RWPE2 (cell line): ENCODE results near the gene TACC2.

ENCODE experiments used
- ATAC-seq: fragments of 200-7000 bp; cut with Tn5 transposase; 3 replicates; pipeline ENCODE4 v1.9.1; 2021; ENCODE audit warnings: low read depth
- DNase-seq: peaks from one replicate; pipeline ENCODE4 v3.0.0-alpha.2; 2020; ENCODE audit warnings: low spot score
- H3K27ac ChIP-seq: fragments of 450-650 bp; 2 replicates; pipeline ENCODE4 v1.5.1; 2017; ENCODE audit warnings: mild to moderate bottlenecking; ENCODE audit not compliant: poor library complexity, severe bottlenecking
- H3K27me3 ChIP-seq: fragments of 250-450 bp; sonication (Bioruptor Pico); 2 replicates; pipeline ENCODE4 v1.5.1; 2021; ENCODE audit warnings: mild to moderate bottlenecking, moderate library complexity; ENCODE audit not compliant: insufficient read depth, poor library complexity, severe bottlenecking
- H3K36me3 ChIP-seq: fragments of 250-450 bp; sonication (Bioruptor Pico); 2 replicates; pipeline ENCODE4 v1.5.1; 2020; ENCODE audit warnings: low read depth, mild to moderate bottlenecking, moderate library complexity
- H3K4me1 ChIP-seq: fragments of 250-450 bp; sonication (Bioruptor Pico); 2 replicates; pipeline ENCODE4 v1.5.1; 2021; ENCODE audit warnings: mild to moderate bottlenecking, moderate library complexity; ENCODE audit not compliant: insufficient read depth, poor library complexity, severe bottlenecking
- H3K4me3 ChIP-seq: fragments of 250-450 bp; sonication (Bioruptor Pico); 2 replicates; pipeline ENCODE4 v1.5.1; 2021; ENCODE audit warnings: mild to moderate bottlenecking, moderate library complexity; ENCODE audit not compliant: severe bottlenecking
- H3K9me3 ChIP-seq: fragments of 250-450 bp; sonication (Bioruptor Pico); 2 replicates; pipeline ENCODE4 v1.5.1; 2021; ENCODE audit warnings: mild to moderate bottlenecking, moderate library complexity; ENCODE audit not compliant: severe bottlenecking
- CTCF ChIP-seq: fragments of 450-650 bp; IDR thresholded peaks from one replicate; pipeline ENCODE4 v1.5.1; 2017; ENCODE audit warnings: mild to moderate bottlenecking, moderate library complexity; ENCODE audit not compliant: poor library complexity, severe bottlenecking

Gene TACC2

GRCh38 chr10:121999301-121999700, 10.3 kb downstream of the TACC2 start:
- Histone ChIP-seq H3K4me3 (no peak overlapping the region), H3K4me1 (peaks cover 21% of the 10 kb centered on the region), H3K27ac (no peak overlapping the region), H3K36me3 (no peaks in the 10 kb centered on the region), H3K27me3 (no peaks in the 10 kb centered on the region), H3K9me3 (peaks cover 3% of the 10 kb centered on the region)
- no peak for ATAC-seq
- no peak for DNase-seq
- no peak for TF ChIP-seq CTCF

- H3K27me3 ChIP-seq: no peaks in the 10 kb centered on the region
- ATAC-seq (no peak), DNase-seq (no peak)
- H3K4me1 ChIP-seq: no peaks in the 10 kb centered on the region
- no peak for TF ChIP-seq CTCF
- peaks cover 3% of the 10 kb centered on the region for H3K9me3 ChIP-seq
- H3K27ac ChIP-seq: no peak overlapping the region
- no peak overlapping the region for H3K4me3 ChIP-seq
- no peaks in the 10 kb centered on the region for H3K36me3 ChIP-seq
Observed at GRCh38 chr10:122001698-122002097, 12.7 kb downstream of the TACC2 start.

GRCh38 chr10:122007415-122007814, 18.5 kb downstream of the TACC2 start:
- no peaks in the 10 kb centered on the region for H3K36me3 ChIP-seq
- no peak for TF ChIP-seq CTCF
- H3K4me3 ChIP-seq: no peak overlapping the region
- H3K27me3 ChIP-seq: no peaks in the 10 kb centered on the region
- H3K27ac ChIP-seq: no peak overlapping the region
- H3K4me1 ChIP-seq: no peaks in the 10 kb centered on the region
- H3K9me3 ChIP-seq: no peaks in the 10 kb centered on the region
- ATAC-seq (no peak), DNase-seq (no peak)

GRCh38 chr10:122010405-122011050, 21.6 kb downstream of the TACC2 start:
- no peak for ATAC-seq
- Histone ChIP-seq H3K27me3 (no peaks in the 10 kb centered on the region), H3K4me3 (no peak overlapping the region), H3K27ac (no peak overlapping the region), H3K9me3 (no peaks in the 10 kb centered on the region), H3K4me1 (no peaks in the 10 kb centered on the region), H3K36me3 (no peaks in the 10 kb centered on the region)
- no peak for TF ChIP-seq CTCF
- no peak for DNase-seq

GRCh38 chr10:122012731-122013130, 23.8 kb downstream of the TACC2 start:
- ATAC-seq: no peak
- TF ChIP-seq CTCF: no peak

More at GRCh38 chr10:122012731-122013130, 23.8 kb downstream of the TACC2 start:
- H3K9me3 ChIP-seq: no peaks in the 10 kb centered on the region
- no peaks in the 10 kb centered on the region for H3K36me3 ChIP-seq
- no peak overlapping the region for H3K4me3 ChIP-seq
- DNase-seq: no peak
- H3K27ac ChIP-seq: no peak overlapping the region
- H3K4me1 ChIP-seq: no peaks in the 10 kb centered on the region
- no peaks in the 10 kb centered on the region for H3K27me3 ChIP-seq
